Activated T-helper 1 cell treated with Interleukin-2 at 50 U/mL for 16 hours (primary cell): ENCODE results near the gene ABCC9.

ENCODE experiments used
- DNase-seq: peaks from one replicate; pipeline ENCODE4 v3.0.0-alpha.2; 2020; ENCODE audit warnings: low read depth

ABCC9 gene

DNA sequence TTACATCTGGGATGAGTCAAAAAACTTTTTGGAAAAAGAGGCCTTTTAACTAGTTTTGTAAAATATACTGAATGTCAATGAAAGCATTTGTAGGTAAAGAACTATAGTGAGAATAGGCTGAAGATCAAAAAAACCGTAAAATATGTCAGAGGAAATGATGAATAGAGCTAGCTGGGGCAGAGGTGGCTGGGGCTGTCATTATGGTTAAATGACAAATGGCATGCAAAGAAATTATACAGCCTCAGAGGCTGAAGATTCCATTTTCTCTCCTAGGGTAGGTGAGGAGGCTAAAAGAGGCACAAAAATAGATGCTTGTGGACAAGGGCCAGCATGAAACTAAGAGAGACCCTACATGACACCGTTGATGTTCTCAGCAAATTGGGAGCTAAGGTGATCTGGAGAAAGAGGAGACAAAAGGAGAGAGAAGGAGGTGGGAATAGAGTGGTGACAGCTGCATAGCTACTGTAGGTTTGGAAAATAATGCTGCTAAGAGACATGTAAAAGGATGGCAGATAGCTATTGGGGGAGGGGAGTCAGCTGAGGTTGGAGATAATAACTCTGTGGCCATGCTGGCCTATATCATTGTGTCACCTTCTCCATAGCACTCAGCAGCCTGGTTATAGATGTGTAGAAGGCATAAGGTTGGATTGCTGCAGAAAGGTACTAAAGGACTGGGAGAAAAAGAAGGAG lies 63.8 kb downstream of the ABCC9 start:
- no peak for DNase-seq

DNA sequence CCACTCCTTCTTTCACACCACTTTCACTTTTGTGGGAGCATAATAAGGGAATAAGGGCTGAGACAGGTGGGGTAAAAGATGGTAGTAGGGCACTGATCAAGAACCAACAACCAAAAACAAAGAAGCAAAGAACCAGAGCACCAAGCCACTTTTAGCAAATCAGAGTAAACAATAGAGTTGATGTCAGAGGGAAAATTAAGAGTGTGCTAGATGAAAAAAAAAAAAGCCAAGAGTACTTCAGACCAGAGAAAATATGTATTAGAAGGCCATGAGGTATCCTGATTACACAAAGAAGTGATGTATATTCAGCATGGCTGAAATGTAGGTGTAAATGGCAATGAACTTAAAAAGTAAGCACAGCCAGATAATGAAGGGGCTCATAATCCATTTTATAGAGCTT lies 75.4 kb downstream of the ABCC9 start:
- DNase-seq = no peak

DNA sequence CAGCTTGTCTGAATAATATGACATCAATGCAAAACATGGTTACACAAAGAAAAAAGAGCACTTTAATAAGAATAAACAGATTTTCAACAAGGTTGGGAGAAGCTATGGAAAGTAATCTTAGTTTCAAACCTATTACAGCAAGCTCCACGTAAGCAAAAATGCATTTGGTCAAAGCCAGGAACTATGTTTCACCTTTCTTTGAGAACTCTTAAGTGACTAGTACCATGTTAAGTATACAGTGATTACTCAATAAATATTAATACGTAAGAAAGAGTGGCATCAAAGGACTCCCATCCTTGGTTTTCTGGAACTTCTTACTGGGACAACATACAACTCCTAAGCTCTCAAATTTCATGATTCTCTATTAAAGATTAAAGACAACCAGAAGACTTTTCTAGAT lies 80.7 kb downstream of the ABCC9 start:
- DNase-seq = no peak

DNA sequence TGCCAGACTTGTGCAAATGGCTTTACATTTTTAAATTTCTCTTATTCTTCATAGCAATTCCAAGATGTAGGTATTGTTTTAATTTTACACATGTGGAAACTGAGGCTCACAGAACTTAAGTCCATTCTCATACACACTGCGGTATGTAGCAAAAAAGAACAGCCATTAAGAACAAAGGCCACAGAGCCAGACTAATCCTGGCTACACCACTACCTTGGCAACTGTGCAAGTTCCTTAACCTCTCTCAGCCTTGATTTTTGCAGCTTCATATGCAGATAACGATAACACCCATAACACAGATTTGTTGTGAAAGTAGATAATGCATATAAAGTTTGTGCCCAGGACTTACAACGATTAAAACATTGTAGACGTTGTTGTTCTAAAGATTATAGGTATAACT lies 81.1 kb downstream of the ABCC9 start:
- no peak for DNase-seq

DNA sequence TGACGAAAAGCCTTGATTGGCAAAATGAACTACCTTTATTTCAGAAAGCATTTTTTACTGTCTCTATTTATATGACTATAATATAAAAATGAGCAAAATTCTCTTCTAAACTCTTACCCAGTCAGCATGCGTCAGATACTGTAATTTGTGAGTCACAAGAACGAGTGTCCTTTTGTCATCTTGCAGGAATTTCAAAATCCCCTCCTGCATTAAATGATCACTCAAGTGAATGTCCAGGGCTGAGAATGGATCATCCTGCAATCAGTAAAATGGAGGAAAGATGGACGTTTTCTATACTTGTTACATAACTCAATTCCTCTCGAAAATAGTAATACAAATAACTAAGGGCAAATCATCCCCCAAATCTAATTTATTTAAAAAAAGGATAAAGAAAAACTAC lies 89.0 kb downstream of the ABCC9 start:
- DNase-seq = no peak

DNA sequence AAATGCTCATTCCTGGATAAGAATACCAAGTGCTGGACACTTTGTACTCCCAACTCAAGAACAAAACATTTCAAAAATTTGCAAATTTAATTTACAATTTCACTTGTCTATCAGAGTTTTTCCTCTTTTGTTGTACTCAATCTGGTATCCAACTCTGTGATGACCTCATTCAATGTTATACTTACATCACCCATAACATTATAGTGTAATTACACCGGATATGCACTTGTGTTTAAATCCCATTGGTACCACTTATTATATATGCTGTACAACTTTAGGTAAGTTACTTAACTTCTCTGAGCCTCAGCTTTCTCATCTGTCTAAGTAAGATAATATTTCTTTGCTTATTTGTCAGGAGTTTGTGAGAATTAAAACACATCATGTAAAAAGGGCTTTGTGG lies 90.1 kb downstream of the ABCC9 start:
- DNase-seq = no peak

DNA sequence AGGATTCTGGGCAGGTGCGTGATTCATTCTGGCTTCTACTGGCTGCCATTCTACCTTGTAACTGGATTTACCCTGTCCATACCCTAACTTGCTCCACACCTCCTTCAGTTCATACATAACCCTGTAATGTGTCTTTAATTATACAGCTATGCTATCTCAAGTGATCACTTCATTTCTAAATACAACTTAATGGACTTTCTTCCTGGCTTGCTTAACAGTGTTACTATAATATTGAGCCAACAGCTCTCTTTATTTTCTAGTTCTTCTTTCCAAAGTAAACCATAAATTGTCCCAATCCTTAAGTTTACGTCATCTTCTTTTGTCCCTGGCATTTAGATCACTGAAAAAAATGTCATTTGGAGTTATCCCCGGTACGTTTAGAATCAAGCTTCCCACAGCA lies 90.8 kb downstream of the ABCC9 start:
- DNase-seq = no peak

DNA sequence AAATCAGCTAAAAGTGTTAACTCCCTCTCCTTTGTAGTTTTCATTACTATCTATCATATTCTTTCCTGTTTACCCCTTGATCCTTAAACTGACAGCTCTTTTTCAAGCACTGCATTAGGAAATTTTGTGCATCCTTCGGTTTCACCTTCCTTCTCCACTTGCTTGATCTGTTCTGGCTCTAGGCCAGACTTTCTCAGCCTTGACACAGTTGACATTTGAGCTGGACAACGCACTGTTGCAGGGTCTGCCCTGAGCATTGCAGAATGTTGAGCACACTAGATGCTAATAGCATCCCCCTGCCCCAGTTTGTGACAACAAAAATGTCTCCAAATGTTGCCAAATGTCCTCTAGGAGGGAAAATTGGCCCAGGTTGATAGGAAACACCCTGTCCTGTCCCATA lies 91.3 kb downstream of the ABCC9 start:
- no peak for DNase-seq

DNA sequence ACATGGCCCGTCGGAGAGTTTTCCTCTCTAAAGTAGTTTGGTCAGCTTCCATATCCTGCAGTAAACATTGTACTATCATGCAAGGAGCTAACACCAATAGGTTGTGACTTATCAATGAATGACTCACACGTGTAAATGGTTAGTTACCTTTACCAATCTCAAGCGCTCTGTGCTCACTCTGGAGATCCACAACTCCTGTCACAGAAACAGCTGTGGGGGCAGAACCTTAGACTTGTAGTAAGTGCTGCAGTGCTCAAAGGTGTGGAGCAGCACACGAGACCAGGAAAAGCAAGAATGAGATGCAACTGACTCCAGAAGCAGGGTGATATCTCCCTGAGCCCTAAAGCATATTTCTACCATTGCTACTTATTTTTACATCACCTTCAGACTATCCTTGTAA lies 93.0 kb downstream of the ABCC9 start:
- DNase-seq = no peak

DNA sequence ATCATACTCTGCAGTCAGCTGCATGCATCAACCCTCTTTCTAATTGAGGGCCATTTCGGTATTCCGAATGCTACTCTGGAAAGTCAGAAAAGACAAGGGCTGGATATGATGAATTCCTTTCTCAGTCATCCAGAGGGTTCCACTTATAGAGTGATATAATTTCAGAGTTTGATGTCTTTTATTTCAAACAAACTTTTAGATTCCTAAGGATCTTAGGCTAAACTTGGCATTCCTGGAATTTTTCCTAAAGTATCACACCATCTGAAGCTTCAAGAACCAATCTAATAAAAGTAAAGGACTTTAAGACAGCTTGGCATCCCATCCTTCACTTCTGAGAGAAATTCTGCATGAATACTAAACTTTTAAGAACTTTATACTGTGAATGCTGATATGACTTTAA lies 97.4 kb downstream of the ABCC9 start:
- no peak for DNase-seq

DNA sequence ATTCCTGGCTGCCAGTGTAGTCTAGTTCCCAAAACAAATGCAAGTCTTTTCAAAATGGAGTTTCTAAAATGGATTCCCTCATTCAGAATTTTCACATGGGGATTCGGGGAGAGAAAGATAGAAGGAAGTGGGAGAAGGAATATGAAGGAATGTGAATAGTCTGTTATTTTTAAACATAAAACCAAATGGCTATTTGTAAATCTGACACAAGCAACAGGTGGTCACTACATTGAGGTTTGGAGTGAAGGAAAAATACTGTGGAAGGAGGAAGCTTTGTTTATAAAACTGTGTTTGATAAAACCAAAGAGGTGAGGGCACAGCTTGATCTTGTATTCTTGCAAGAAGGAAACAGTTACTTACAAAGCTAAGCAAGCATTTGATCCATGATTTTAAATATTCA lies 101.5 kb downstream of the ABCC9 start:
- no peak for DNase-seq

DNA sequence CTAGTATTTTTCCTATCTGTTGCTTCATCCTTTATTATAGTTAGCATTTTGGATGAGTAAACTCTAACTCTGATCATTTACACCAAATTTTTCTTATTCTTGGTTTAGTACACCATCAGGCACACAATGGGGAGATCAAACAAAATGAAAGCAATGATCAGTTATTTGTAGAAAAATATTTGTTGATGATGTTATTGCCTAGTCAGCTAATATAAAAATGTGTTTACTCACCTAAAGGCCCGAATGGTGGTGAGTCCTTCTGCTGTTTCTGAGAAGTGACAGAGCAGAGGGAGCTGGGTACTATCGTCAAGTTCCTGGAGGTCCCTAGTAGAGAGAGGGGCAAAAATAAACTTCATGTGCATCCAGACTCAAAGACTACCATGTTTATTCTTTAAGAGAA lies 103.4 kb downstream of the ABCC9 start:
- DNase-seq = no peak

DNA sequence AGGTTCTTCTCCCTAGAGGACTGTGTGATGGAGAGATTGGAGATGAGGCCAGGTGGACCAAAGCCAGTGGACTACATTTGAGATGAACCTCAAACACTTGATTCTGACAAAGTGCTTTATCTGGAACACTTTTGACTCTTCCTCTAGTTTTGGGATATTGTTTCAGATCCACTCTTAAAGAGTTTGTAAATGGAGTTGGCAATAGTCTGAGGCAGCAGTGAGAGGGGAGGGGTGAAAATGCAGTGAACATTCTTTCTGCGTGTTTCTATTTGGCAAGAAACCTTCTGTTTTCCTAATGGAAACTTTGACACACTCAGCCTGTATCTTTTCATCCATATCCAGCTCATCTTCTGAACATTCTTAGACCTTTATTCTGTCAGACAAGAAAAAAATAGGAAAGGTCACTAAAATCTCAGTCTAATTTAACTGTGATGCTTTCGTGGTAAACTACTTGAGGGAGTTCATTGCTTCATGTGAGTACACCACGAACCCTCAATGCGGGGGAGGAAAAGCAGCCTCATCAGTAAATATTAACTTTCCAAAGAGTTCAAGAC lies 109.4 kb downstream of the ABCC9 start:
- DNase-seq = no peak

DNA sequence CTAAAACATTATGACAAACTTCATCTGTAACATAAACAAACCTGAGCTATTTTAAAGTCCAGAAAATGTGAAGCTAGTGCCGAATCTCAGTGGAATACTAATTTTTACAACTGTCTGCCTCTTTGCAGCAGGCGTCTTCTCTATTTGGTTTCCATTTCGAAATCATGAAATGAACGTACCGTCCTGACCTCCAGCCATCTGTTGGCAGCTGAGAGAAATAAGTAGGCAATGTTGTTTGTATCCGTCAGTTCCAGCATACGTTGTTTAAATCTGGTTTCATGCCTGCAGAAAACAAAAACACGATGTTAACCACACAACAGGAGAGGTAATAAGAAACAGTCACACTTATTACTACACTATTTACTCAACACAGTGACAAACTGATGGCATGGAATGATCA lies 112.4 kb downstream of the ABCC9 start:
- no peak for DNase-seq

DNA sequence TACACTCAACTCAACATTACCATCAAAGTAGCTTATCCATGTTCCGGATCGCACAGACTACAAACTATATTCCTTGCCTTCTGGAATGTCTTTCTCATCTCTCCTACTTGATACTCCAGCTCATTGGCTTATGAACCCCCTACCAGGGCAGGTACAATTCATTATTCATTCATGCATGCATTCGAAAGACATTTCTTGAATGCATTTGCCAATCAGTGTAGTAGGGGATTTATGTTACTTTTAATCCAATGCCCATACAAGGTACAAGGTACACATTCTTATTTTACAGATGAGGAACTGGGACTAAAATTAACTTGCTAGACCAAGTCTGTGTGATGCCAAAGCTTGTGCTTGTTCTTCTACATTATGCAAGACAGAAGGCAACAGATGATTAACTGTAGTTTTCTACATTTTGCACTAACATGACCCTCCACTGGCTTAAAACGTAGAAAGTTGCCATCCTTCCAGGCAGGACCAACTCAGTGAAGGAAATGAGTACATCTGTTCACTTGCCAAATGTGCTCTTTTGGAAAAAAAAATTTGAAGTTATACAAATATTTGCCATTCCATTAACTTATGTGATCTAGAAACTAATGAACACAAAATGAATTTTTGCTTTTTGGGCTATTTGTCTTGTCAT lies 113.0 kb downstream of the ABCC9 start:
- DNase-seq = no peak

DNA sequence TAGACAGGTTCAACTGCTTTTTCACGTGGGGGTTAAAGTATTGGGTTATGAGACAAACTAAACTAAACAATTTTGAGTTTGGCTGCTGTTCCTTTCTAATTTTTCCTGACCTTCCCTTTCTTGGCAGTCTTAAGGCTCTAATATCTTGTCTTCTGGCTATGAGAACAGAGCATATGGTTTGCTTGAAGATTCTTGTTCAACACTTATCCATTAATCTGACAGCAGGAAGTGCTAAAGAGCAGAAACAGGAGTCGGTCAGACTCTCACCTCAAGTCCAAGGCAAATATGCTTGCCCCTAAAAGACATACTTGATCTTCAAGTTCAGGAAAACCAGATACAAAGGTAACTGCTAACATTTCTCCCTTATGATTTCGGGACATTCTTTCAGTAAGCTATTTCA lies 114.1 kb downstream of the ABCC9 start:
- DNase-seq = no peak

DNA sequence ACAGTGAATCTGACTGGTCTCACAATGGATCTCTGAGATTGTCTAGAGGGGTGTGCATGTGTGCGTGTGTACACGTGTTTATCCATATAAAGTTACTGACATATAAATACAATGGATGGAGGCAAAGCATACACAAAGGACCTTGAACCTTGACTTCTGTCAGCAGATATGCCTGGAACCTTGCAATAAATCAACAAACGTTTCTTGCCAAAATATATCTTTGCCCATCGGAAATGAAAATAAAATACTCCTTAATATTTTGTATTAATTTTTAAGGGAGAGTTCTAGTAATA lies 114.7 kb downstream of the ABCC9 start:
- no peak for DNase-seq

DNA sequence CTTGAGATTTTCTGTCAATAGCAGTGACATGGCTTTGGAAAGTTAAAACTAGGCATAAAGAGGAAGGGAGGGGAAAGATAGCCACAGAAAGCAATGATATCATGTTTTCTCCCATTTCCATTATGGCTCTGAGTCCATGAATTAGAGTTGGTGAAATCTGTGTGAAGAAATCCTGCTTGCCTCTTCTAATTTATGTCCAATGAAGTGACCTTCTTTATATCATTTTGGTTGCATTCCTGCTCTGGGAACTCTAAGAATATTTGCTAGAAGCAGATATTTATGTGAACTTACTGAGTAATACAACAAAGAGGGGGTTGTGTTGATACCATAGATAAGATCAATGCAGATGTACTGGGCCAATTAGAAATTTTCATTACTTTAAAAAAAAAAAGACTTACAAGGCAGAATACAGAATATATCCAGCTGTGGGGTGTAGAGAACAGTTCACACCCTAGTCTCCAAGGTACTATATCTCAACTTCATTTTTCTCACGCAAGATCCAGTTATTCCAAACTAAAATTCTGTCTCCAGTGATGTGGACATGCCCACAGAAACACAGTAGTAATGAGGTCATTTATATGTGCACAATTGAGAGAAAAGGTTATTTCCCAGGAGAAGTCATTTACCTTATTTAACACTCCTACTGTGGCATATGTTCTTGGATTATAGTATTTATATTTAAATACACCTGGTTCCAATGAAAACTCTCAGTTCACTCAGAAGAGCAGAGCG lies 115.2 kb downstream of the ABCC9 start:
- no peak for DNase-seq

DNA sequence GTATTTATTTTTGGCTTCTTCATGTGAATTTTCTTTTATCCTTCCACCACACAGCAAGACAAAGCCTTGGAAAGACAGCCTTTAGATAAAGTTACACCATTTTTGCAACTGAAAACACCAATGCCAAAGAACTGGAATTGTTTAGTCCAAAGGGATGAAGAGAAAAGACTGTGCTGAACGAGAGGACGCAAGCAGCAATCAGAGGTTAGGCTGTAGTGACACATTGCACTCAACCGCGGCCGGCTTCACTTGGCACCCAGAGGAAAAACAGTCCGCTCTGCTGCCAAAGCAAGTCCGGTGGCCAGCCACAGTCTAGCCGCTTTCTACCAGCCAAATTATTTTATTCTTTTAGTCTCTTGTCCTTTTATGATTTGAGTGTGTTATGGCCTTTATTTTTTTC lies 117.6 kb downstream of the ABCC9 start:
- no peak for DNase-seq

DNA sequence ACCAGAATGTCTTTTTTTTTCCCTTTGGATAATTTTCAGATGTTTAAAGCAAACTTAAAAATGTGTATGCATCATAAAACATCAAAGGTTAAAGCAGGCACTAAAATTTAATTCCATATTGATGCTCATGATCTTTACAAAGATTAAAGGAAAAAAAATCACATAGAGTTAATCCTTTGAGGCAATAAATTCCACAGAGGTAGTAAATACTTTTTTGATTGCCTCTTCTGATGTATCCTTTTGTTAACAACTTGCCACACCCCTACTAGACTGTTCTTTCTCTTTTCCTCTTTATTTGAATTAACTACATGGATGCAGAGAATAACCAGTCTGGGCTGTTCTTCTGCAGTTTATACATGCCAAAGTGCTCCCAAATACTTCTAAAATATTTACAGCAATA lies 121.5 kb downstream of the ABCC9 start:
- no peak for DNase-seq

DNA sequence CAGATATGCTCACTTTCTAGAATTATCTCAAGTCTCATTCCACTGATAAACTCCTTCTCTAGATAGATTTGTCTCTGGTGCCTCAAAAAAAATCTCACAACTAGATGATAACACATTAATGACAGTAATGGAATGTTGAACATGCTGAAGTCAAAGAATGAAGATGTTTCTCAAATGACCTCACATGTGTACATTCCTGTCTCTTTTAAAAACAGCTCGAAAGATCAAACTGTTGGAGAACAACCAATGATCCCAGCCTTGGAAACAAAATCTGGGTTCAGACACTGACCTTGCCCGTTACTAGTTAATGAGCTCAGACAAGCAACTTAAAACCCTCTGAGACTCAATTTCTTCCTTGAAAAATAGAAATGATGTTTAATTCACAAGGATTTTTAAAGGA lies 122.0 kb downstream of the ABCC9 start:
- no peak for DNase-seq

DNA sequence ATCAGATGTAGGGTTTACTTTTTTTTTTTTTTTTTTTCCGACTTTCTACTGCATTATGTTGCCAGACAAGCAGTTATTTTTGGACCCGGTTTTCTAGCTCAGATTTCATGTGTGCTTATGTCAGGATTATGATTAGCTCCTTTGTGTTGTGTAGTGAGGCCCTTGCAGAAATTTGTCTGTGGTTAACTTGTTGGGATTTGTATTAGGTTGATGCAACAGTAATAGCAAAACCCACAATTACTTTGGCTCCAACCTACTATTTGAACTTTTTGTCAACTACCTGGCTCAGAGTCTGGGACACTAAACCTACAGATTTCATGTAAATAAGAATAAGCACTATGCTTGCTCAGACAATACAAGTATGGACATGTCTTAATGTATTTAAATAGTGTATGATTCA lies 122.6 kb downstream of the ABCC9 start:
- DNase-seq = no peak

DNA sequence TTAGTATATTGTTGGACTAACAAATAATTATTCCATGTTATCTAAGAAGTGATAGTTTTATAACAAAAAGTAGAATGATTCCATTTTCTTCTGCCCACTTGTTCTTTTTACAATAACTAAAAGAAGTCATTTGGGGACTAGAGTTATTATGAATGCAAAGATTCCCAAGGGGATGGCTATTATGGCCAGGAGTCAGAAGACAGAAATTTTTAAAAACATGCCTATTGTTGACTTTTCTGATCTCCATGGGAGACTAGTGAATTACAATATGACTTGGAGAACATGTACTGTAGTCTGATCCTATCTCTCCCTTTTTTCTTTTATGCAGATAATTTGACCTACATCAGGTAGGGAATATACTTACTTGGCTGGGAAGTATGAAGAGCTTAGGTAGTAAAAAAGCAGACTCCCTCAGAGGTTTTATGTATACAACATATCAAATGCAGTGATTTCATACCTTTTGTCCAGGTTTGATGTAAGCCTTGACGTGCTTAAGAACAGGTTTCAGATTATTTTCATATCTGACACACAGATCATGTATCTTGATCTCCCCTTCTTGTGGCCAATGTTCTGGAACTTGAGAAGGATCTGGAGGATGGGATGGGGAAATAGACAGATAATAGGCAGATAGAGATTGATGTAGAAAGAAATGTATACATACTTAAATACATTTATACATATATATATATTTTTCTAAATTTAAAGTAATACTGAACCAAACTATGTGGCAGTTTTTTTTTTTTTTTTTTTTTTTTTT lies 125.7 kb downstream of the ABCC9 start:
- no peak for DNase-seq
